HepG2 (cell line): ENCODE measurements around the gene TJAP1. TPM values are rescaled to one million over a fixed set of nuclear protein-coding genes. Genes with fewer than 3 reads are reported as not detected.

Experiments
- ARNT2 ChIP-seq: sonication (generic); formaldehyde crosslinking; IDR thresholded peaks from 2 replicates; pipeline ENCODE4 v1.8.0; 2022; ENCODE audit warnings: mild to moderate bottlenecking, low read depth, missing genetic modification reagents, moderate library complexity
- FOXK2 ChIP-seq: fragments of 450-650 bp; IDR thresholded peaks from 2 replicates; pipeline ENCODE4 v1.6.1; 2016
- HNRNPUL1 ChIP-seq: fragments of 200-400 bp; formaldehyde crosslinking; IDR thresholded peaks from 2 replicates; pipeline ENCODE4 v1.6.1; 2017; ENCODE audit warnings: low read depth, mild to moderate bottlenecking, low read length, moderate library complexity
- HOXA7 ChIP-seq: sonication (generic); formaldehyde crosslinking; IDR thresholded peaks from 2 replicates; pipeline ENCODE4 v1.8.1; 2022; ENCODE audit warnings: mild to moderate bottlenecking, missing genetic modification reagents, moderate library complexity
- MTA3 ChIP-seq: sonication (generic); formaldehyde crosslinking; IDR thresholded peaks from 2 replicates; pipeline ENCODE4 v1.4.0; 2020; ENCODE audit warnings: missing genetic modification reagents
- SPEN ChIP-seq: sonication (generic); formaldehyde crosslinking; IDR thresholded peaks from 2 replicates; pipeline ENCODE4 v1.5.1; 2020; ENCODE audit warnings: low read depth, mild to moderate bottlenecking, missing genetic modification reagents
- SUZ12 ChIP-seq: fragments of 150-350 bp; IDR thresholded peaks from 2 replicates; pipeline ENCODE4 v1.6.1; 2014; ENCODE audit warnings: low read depth, low read length
- THYN1 ChIP-seq: sonication (generic); formaldehyde crosslinking; IDR thresholded peaks from 2 replicates; pipeline ENCODE4 v1.8.1; 2023; ENCODE audit warnings: low read depth, mild to moderate bottlenecking, moderate library complexity, missing genetic modification reagents, borderline replicate concordance
- ZKSCAN5 ChIP-seq: sonication (generic); formaldehyde crosslinking; IDR thresholded peaks from 2 replicates; pipeline ENCODE4 v1.5.1; 2020; ENCODE audit warnings: mild to moderate bottlenecking, missing genetic modification reagents
- ZNF205 ChIP-seq: IDR thresholded peaks from 2 replicates; pipeline ENCODE4 v1.6.1; 2018; ENCODE audit warnings: missing biosample characterization, missing genetic modification reagents
- ZNF552 ChIP-seq: sonication (generic); formaldehyde crosslinking; IDR thresholded peaks from 2 replicates; pipeline ENCODE4 v1.9.0; 2022; ENCODE audit warnings: missing genetic modification reagents, mild to moderate bottlenecking, borderline replicate concordance
- ZSCAN21 ChIP-seq: sonication (generic); formaldehyde crosslinking; IDR thresholded peaks from 2 replicates; pipeline ENCODE4 v1.8.0; 2022; ENCODE audit warnings: mild to moderate bottlenecking, missing genetic modification reagents, moderate library complexity, borderline replicate concordance
- polyA plus RNA-seq, 8 experiments: library from polyadenylated mRNA; depleted of rRNA in 3 of 8; stranded (reverse) in 7 of 8; unstranded in 1 of 8; fragments of >200 nt; fragmentation: Illumina TruSeq in 4 of 8; extraction: Trizol in 4 of 8; gene quantifications; 2 replicates each; pipeline versions ENCODE4 v1.2.1 to v1.2.3, GENCODE V29; 2011 to 2016; ENCODE audit warnings: low read depth in 4 of 8, missing spikeins in 1 of 8, mixed read lengths in 1 of 8; ENCODE audit not compliant: insufficient read depth in 1 of 8
- total RNA-seq, 5 experiments: library from RNA; depleted of rRNA; stranded (reverse); fragments of >200 nt; fragmentation: Illumina TruSeq; extraction: Trizol; gene quantifications; 2 replicates each; pipeline ENCODE4 v1.2.3, GENCODE V29; 2016; ENCODE audit warnings: low read depth in 1 of 5
- TF ChIP-seq, protein P1 (sequence below): sonication (generic); formaldehyde crosslinking; conservative IDR thresholded peaks from 2 replicates; pipeline ENCODE4 v1.5.0; 2020; ENCODE audit warnings: missing genetic modification reagents
- TF ChIP-seq, protein P2 (sequence below): IDR thresholded peaks from 2 replicates; pipeline ENCODE4 v1.6.1; 2016; ENCODE audit warnings: missing biosample characterization, missing genetic modification reagents, low read depth
- TF ChIP-seq, protein P3 (sequence below): sonication (generic); formaldehyde crosslinking; IDR thresholded peaks from 2 replicates; pipeline ENCODE4 v1.8.1; 2023; ENCODE audit warnings: mild to moderate bottlenecking, moderate library complexity, missing genetic modification reagents
- TF ChIP-seq, protein P4 (sequence below): IDR thresholded peaks from 2 replicates; pipeline ENCODE4 v1.6.1; 2012; ENCODE audit warnings: low read length, improper control_type of control experiment
- TF ChIP-seq, protein P5 (sequence below): sonication (generic); formaldehyde crosslinking; IDR thresholded peaks from 2 replicates; pipeline ENCODE4 v1.4.0; 2020; ENCODE audit warnings: mild to moderate bottlenecking, missing genetic modification reagents
- TF ChIP-seq, protein P6 (sequence below): sonication (generic); formaldehyde crosslinking; IDR thresholded peaks from 2 replicates; pipeline ENCODE4 v1.4.0; 2020; ENCODE audit warnings: missing genetic modification reagents

TJAP1 gene
- total and polyA plus RNA-seq, 2 of the 13 experiments (the other 11 are each of a cell fraction or from before 2014, with no cell fraction given), result 15.7 to 41.6 TPM

DNA sequence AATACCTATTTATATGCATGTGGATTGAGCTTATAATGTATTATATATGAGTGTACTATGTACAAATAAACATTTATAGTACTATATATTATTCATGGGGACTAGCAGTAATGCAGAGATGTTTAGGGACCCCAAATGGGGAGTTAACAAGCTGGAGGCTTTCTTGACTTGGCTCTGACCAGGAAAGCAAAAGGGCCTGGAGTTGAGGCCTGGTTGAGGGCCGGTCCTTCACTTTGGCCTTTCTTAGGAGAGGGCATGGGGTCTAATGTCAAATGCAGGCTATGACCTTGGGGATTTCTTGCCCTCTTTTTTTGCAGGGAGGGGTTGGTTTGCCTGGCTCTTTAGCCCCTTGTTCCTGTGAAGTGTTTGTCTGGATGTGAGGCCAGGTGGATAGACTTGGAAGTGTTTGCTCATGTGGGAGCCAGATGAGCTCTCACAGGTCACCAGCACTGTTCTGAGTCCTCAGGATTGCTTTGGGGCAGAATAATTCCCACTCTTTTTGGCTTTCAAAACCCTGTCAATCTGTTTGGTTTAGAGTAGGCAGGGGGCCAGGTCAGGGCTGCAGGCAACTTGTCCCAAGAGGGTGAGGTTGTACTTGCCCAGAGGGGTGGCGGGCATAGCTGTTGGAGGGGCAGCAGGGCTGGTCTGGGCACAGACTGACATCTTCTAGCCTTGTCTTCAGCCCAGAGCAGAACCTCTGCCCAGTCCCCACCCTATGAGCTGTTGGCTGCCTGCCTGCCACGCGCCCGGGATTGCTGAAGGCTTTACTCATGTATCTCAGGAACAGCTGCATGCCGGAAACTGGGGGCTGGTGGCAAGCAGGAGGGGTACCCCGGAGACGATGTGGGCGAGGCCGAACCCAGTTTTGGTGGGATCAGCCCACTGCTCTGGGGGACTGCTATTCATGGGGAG lies 14.6 kb downstream of the TJAP1 start (continued):
- TF ChIP-seq ZNF552 (CRISPR knock-in tag) (0 out of 2 replicates have a peak, but pooled peaks have one; percentile 25), HNRNPUL1 (no peak), SUZ12 (no peak), SPEN (peak; percentile 17; the same call in 1 of the 2 replicates), ZNF205 (no peak), ARNT2 (CRISPR knock-in tag) (0 out of 2 replicates have a peak, but pooled peaks have one; percentile 55), ZKSCAN5 (CRISPR knock-in tag) (no peak), HOXA7 (no peak), ZSCAN21 (CRISPR knock-in tag) (0 out of 2 replicates have a peak, but pooled peaks have one; percentile 27), MTA3 (CRISPR knock-in tag) (no peak), FOXK2 (no peak), THYN1 (CRISPR knock-in tag) (no peak)
- TF ChIP-seq, protein P1, sequence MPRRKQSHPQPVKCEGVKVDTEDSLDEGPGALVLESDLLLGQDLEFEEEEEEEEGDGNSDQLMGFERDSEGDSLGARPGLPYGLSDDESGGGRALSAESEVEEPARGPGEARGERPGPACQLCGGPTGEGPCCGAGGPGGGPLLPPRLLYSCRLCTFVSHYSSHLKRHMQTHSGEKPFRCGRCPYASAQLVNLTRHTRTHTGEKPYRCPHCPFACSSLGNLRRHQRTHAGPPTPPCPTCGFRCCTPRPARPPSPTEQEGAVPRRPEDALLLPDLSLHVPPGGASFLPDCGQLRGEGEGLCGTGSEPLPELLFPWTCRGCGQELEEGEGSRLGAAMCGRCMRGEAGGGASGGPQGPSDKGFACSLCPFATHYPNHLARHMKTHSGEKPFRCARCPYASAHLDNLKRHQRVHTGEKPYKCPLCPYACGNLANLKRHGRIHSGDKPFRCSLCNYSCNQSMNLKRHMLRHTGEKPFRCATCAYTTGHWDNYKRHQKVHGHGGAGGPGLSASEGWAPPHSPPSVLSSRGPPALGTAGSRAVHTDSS (CRISPR knock-in tag), result no peak
- TF ChIP-seq, protein P2, sequence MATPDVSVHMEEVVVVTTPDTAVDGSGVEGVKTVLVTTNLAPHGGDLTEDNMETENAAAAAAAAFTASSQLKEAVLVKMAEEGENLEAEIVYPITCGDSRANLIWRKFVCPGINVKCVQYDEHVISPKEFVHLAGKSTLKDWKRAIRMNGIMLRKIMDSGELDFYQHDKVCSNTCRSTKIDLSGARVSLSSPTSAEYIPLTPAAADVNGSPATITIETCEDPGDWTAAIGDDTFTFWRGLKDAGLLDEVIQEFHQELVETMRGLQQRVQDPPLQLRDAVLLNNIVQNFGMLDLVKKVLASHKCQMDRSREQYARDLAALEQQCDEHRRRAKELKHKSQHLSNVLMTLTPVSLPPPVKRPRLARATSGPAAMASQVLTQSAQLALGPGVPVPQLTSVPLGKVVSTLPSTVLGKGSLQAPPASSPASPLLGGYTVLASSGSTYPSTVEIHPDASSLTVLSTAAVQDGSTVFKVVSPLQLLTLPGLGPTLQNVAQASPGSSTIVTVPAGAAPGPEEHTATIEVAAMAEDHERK (CRISPR knock-in tag), result no peak
- TF ChIP-seq, protein P3, sequence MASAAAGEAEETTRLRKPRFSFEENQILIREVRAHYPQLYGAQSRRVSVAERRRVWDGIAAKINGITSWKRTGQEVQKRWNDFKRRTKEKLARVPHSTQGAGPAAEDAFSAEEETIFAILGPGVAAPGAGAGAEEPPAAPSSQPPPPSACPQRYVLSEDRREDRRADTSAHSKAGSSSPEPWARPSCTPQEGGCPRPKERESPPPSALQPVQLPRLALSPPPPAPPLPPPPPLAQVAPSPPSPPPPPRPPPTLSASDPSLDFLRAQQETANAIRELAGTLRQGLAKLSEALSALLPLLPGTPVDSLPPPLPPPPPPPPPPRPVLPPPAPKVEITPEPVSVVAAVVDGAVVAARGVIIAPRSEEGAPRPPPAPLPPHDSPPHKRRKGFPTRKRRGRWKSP (CRISPR knock-in tag), result no peak
- TF ChIP-seq, protein P4, sequence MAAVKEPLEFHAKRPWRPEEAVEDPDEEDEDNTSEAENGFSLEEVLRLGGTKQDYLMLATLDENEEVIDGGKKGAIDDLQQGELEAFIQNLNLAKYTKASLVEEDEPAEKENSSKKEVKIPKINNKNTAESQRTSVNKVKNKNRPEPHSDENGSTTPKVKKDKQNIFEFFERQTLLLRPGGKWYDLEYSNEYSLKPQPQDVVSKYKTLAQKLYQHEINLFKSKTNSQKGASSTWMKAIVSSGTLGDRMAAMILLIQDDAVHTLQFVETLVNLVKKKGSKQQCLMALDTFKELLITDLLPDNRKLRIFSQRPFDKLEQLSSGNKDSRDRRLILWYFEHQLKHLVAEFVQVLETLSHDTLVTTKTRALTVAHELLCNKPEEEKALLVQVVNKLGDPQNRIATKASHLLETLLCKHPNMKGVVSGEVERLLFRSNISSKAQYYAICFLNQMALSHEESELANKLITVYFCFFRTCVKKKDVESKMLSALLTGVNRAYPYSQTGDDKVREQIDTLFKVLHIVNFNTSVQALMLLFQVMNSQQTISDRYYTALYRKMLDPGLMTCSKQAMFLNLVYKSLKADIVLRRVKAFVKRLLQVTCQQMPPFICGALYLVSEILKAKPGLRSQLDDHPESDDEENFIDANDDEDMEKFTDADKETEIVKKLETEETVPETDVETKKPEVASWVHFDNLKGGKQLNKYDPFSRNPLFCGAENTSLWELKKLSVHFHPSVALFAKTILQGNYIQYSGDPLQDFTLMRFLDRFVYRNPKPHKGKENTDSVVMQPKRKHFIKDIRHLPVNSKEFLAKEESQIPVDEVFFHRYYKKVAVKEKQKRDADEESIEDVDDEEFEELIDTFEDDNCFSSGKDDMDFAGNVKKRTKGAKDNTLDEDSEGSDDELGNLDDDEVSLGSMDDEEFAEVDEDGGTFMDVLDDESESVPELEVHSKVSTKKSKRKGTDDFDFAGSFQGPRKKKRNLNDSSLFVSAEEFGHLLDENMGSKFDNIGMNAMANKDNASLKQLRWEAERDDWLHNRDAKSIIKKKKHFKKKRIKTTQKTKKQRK, result no peak
- TF ChIP-seq, protein P5, sequence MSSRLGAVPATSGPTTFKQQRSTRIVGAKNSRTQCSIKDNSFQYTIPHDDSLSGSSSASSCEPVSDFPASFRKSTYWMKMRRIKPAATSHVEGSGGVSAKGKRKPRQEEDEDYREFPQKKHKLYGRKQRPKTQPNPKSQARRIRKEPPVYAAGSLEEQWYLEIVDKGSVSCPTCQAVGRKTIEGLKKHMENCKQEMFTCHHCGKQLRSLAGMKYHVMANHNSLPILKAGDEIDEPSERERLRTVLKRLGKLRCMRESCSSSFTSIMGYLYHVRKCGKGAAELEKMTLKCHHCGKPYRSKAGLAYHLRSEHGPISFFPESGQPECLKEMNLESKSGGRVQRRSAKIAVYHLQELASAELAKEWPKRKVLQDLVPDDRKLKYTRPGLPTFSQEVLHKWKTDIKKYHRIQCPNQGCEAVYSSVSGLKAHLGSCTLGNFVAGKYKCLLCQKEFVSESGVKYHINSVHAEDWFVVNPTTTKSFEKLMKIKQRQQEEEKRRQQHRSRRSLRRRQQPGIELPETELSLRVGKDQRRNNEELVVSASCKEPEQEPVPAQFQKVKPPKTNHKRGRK (CRISPR knock-in tag), result no peak
- TF ChIP-seq, protein P6, sequence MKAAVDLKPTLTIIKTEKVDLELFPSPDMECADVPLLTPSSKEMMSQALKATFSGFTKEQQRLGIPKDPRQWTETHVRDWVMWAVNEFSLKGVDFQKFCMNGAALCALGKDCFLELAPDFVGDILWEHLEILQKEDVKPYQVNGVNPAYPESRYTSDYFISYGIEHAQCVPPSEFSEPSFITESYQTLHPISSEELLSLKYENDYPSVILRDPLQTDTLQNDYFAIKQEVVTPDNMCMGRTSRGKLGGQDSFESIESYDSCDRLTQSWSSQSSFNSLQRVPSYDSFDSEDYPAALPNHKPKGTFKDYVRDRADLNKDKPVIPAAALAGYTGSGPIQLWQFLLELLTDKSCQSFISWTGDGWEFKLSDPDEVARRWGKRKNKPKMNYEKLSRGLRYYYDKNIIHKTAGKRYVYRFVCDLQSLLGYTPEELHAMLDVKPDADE (CRISPR knock-in tag), result no peak
